Mammary microvascular endothelial cell (primary cell): ENCODE measurements around the gene SCO1. TPM values are rescaled to one million over a fixed set of nuclear protein-coding genes. Genes with fewer than 3 reads are reported as not detected.

Experiments used
- total RNA-seq: library from RNA; depleted of rRNA; stranded (reverse); fragments of >200 nt; gene quantifications from 2 replicates; pipeline ENCODE4 v1.2.3, GENCODE V29; 2015

Gene SCO1
- 27.7 and 30.6 TPM in 2 replicates for total RNA-seq

DNA sequence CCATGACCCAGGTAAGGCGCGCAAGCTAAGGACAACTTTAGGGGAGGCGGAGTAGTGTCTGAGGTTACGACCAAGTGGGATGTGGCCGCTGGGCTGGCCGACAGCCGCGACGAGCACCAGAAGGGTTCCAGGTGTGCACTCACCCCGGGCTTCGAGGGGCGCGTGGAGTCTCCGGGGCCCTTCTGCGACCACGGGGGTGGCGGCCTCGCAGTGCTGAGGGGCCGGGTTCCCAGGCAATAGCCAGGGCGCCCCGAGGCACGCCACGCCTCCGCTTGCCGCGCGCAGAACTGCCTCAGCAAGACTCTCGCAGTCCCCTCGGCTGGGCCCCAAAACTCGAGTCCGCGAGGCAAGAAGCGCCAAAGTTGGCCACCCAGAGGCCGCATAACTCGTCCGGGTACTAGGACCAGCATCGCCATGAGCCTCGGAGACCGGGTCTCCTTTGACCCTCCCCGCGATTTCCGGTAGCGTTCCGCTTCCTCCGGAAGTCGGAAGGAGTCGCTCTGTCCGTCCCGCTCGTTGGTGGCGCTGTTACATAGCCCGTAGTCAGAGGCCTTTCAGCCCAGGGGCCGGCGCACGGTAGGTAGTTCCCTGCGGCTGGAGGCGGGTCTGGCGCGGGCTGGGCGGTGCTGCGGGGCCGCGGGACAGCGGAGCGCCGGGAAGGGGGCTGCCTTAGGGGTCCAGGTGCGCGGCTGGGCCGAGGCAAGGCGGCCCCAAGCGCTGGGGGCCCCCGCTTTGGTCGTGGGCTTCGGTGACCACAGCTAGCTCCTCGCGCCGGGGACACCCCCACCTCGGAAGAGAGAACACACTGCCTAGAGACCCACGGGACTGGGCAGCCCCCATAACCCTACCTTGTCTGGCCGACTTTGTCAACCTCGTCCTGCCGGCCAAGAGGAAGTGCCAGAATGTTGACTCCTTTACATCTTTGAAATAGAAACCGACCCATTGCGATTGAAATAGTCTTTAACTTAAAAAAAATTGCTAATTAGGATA lies at the start of gene SCO1, which contains the start of gene ADPRM:
TSS of gene SCO1 (minus strand) at position 442 of the 990 bp plus-strand sequence. CDS start at position 416, 26 bp downstream.
TSS of gene ADPRM (plus strand) at position 503 of the 990 bp plus-strand sequence. CDS start 7,333 bp downstream, outside the sequence.

DNA sequence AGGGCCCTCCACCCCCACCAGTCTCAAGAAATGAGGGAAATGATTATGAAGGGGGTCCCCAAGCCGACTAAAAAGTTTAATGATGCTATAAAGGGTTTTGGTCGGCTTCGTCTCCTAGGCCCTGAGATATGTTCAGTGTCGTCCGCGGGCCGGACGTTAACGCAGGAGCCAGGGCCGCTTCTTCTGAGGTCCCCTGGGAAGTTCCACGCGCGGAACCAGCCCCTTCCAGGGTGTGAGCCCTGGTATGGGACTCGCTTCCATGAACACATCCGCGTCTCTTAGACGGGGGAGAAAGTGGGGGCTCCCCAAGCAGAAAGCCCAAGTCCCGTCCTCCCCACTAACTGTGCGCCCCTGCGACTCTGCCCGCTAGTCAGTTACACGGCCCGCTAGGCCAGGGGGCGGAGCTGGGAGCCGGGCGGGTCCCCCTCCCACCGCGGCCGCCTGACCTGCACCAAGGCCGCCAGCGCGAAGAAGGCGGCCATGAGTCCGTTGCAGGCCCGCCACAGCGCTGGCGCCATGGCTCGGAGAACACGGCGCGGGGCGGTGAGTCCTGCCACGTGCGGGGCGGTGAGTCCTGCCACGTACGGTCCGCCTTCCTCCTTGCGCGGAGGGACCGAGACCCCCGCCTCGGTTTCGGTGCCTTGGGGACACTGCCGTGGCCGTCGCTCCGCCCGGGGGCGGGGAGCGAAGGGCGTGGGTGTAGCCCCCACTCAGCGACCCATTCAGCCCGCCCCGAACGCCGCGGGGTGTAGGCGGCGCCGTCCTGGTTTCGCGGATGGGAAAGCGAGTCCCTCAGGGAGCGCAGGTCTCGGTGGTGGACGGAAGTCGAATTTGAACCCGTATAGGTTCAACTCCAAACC lies 32.2 kb upstream of the SCO1 start, which contains the start of gene TMEM220:
TSS of gene TMEM220 (minus strand) at position 690 of the 860 bp plus-strand sequence. CDS start at position 518, 172 bp downstream.

DNA sequence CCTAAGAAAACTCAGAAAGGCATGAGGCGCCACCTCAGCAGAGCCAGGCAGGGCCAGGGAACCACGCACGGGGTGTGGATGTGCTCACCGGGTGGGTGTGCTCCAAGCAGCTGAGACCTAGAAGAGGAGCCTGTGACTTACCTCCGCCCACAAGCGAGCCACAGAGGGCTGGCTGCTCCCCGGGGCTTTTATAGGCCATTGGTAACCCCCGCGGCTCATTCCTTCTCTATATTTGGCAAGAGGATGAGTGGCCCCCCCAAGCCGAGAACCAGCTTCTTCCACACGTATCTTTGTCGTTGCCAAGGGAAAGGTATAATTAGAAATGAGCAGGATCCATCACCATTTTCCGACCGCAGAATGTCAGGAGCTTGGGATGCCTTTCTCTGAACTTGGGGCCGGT lies 40.2 kb downstream of the SCO1 start, which contains the start of gene MYH3:
TSS of gene MYH3 (minus strand) at position 162 of the 400 bp plus-strand sequence. CDS start 2,245 bp downstream, outside the sequence.

Other genes with a start within 250 kb of the SCO1 start
- gene MYH4, start 228.0 kb downstream of the SCO1 start, total RNA-seq = not detected in 2 replicates
- not detected in 2 replicates for gene MYH1, start 179.0 kb downstream of the SCO1 start, total RNA-seq
- not detected in 2 replicates for gene MYH2, start 147.9 kb downstream of the SCO1 start, total RNA-seq
- gene MYH3, start 40.2 kb downstream of the SCO1 start, total RNA-seq = under 0.01 and 0.15 TPM in 2 replicates
- 5.1 and 6.7 TPM in 2 replicates for gene ADPRM, start 61 bp upstream of the SCO1 start, total RNA-seq
- gene TMEM220, start 32.5 kb upstream of the SCO1 start, total RNA-seq = 3.3 and 5.5 TPM in 2 replicates
- not detected in 2 replicates for gene TMEM238L, start 106.6 kb upstream of the SCO1 start, total RNA-seq
- gene PIRT, start 140.6 kb upstream of the SCO1 start, total RNA-seq = not detected in 2 replicates